ENCODE results near the gene CMTM7. TPM values are rescaled to one million over a fixed set of nuclear protein-coding genes. Genes with fewer than 3 reads are reported as not detected.

The CMTM7 gene
- total RNA-seq, 3 donors from 2014 or later (not counting 1 experiment from before 2014, with no cell fraction given): 4.1 to 16.7 (median 12.8) TPM

DNA sequence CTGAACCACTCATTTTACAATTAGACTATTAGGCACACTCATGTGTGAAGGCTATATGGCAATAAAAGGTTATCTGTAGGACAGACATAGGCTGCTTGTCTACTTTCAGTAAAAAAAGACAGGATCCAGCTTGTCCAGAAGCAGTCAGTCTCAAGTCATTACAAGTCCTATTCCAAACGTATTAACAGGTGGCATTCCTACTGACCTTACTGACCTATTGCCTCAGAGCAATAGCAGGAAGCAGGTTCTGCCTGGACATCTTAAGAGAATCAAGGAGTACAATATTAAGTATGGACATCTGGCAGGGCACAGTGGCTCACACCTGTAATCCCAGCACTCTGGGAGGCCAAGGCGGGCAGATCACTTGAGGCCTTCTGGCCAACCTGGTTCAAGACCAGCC is 104.0 kb downstream of the CMTM7 start:
- no peaks in the 10 kb centered on the region for H3K36me3 Mint-ChIP-seq
- 94% methylated on average over 2 of the region's 2 CpGs for WGBS (ENCODE audit: insufficient coverage)

GRCh38 chr3:32498252-32498651 is 106.6 kb downstream of the CMTM7 start:
- H3K36me3 Mint-ChIP-seq: no peaks in the 10 kb centered on the region
- Histone ChIP-seq H3K27me3 (ENCODE audit: control insufficient read depth, insufficient read depth, low read length) (no peaks in the 10 kb centered on the region), H3K27ac (ENCODE audit: low read length) (no peak overlapping the region), H3K4me1 (ENCODE audit: control insufficient read depth, insufficient read depth, low read length) (peaks cover 10% of the 10 kb centered on the region), H3K9me3 (ENCODE audit: control insufficient read depth, insufficient read depth, low read length) (no peaks in the 10 kb centered on the region), H3K4me3 (ENCODE audit: low read length) (no peak overlapping the region), H3K36me3 (ENCODE audit: control insufficient read depth, insufficient read depth, low read length) (peaks cover 6% of the 10 kb centered on the region)
- no peak overlapping the region for H3K4me3 Mint-ChIP-seq
- no peaks in the 10 kb centered on the region for H3K9me3 Mint-ChIP-seq
- peaks cover 43 to 44% of the 10 kb centered on the region in 2 donors for H3K4me1 Mint-ChIP-seq
- intact Hi-C loops (cut with micrococcal nuclease): no loop called here
- TF ChIP-seq, protein P1, sequence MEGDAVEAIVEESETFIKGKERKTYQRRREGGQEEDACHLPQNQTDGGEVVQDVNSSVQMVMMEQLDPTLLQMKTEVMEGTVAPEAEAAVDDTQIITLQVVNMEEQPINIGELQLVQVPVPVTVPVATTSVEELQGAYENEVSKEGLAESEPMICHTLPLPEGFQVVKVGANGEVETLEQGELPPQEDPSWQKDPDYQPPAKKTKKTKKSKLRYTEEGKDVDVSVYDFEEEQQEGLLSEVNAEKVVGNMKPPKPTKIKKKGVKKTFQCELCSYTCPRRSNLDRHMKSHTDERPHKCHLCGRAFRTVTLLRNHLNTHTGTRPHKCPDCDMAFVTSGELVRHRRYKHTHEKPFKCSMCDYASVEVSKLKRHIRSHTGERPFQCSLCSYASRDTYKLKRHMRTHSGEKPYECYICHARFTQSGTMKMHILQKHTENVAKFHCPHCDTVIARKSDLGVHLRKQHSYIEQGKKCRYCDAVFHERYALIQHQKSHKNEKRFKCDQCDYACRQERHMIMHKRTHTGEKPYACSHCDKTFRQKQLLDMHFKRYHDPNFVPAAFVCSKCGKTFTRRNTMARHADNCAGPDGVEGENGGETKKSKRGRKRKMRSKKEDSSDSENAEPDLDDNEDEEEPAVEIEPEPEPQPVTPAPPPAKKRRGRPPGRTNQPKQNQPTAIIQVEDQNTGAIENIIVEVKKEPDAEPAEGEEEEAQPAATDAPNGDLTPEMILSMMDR (IDR thresholded peaks at IDR 0.05): no peak
- H3K27ac Mint-ChIP-seq: peak overlapping the region in 1 of 2 donors; percentile 29
- H3K27me3 Mint-ChIP-seq (ENCODE audit: low read depth in 2 of 2): no peaks in the 10 kb centered on the region
- 73% methylated on average over 2 of the region's 3 CpGs for WGBS (ENCODE audit: insufficient coverage)
- DNase-seq: no peak
- no peak for ATAC-seq

More for the DNA sequence above, 104.0 kb downstream of the CMTM7 start:
- H3K4me3 Mint-ChIP-seq: no peak overlapping the region
- intact Hi-C loops (cut with micrococcal nuclease): no loop called here
- Histone ChIP-seq H3K9me3 (ENCODE audit: control insufficient read depth, insufficient read depth, low read length) (no peaks in the 10 kb centered on the region), H3K27me3 (ENCODE audit: control insufficient read depth, insufficient read depth, low read length) (no peaks in the 10 kb centered on the region), H3K4me3 (ENCODE audit: low read length) (no peak overlapping the region), H3K27ac (ENCODE audit: low read length) (no peak overlapping the region), H3K4me1 (ENCODE audit: control insufficient read depth, insufficient read depth, low read length) (peaks cover 2% of the 10 kb centered on the region), H3K36me3 (ENCODE audit: control insufficient read depth, insufficient read depth, low read length) (peaks cover 19% of the 10 kb centered on the region)
- no peak for ATAC-seq
- H3K9me3 Mint-ChIP-seq: no peaks in the 10 kb centered on the region
- no peaks in the 10 kb centered on the region for H3K27me3 Mint-ChIP-seq (ENCODE audit: low read depth in 2 of 2)
- DNase-seq: no peak
- peaks cover 25 to 26% of the 10 kb centered on the region in 2 donors for H3K4me1 Mint-ChIP-seq
- peak overlapping the region in 1 of 2 donors; percentile 43 for H3K27ac Mint-ChIP-seq
- TF ChIP-seq, protein P1 (IDR thresholded peaks at IDR 0.05): no peak

GRCh38 chr3:32498992-32499391 is 107.3 kb downstream of the CMTM7 start:
- TF ChIP-seq, protein P1 (IDR thresholded peaks at IDR 0.05): no peak
- Histone ChIP-seq H3K27ac (ENCODE audit: low read length) (no peak overlapping the region), H3K27me3 (ENCODE audit: control insufficient read depth, insufficient read depth, low read length) (no peaks in the 10 kb centered on the region), H3K9me3 (ENCODE audit: control insufficient read depth, insufficient read depth, low read length) (no peaks in the 10 kb centered on the region), H3K36me3 (ENCODE audit: control insufficient read depth, insufficient read depth, low read length) (peaks cover 5% of the 10 kb centered on the region), H3K4me3 (ENCODE audit: low read length) (no peak overlapping the region), H3K4me1 (ENCODE audit: control insufficient read depth, insufficient read depth, low read length) (peaks cover 10% of the 10 kb centered on the region)
- H3K9me3 Mint-ChIP-seq: no peaks in the 10 kb centered on the region
- H3K4me3 Mint-ChIP-seq: no peak overlapping the region
- no peak for ATAC-seq
- H3K27ac Mint-ChIP-seq: no peak overlapping the region
- 100% methylated on average over 2 of the region's 3 CpGs for WGBS (ENCODE audit: insufficient coverage)
- intact Hi-C loops (cut with micrococcal nuclease): no loop called here
- H3K27me3 Mint-ChIP-seq (ENCODE audit: low read depth in 2 of 2): no peaks in the 10 kb centered on the region
- no peak for DNase-seq
- no peaks in the 10 kb centered on the region for H3K36me3 Mint-ChIP-seq
- H3K4me1 Mint-ChIP-seq: peaks cover 43 to 46% of the 10 kb centered on the region in 2 donors

GRCh38 chr3:32499585-32499984 is 107.9 kb downstream of the CMTM7 start:
- H3K27me3 ChIP-seq (ENCODE audit: control insufficient read depth, insufficient read depth, low read length): no peaks in the 10 kb centered on the region
- TF ChIP-seq, protein P1 (IDR thresholded peaks at IDR 0.05): no peak
- ATAC-seq (no peak), DNase-seq (no peak)
- Mint-ChIP-seq H3K27ac (peak overlapping the region; percentile 36 to 84), H3K9me3 (no peaks in the 10 kb centered on the region), H3K4me3 (peak overlapping the region; percentile 90), H3K4me1 (peaks cover 43 to 46% of the 10 kb centered on the region in 2 donors), H3K27me3 (ENCODE audit: low read depth in 2 of 2) (no peaks in the 10 kb centered on the region), H3K36me3 (no peaks in the 10 kb centered on the region)
- intact Hi-C loops (cut with micrococcal nuclease): no loop called here
- H3K4me1 ChIP-seq (ENCODE audit: control insufficient read depth, insufficient read depth, low read length): peaks cover 10% of the 10 kb centered on the region
- WGBS (ENCODE audit: insufficient coverage): 88% methylated on average over 1 of the region's 2 CpGs
- H3K4me3 ChIP-seq (ENCODE audit: low read length): no peak overlapping the region
- H3K9me3 ChIP-seq (ENCODE audit: control insufficient read depth, insufficient read depth, low read length): no peaks in the 10 kb centered on the region
- peaks cover 5% of the 10 kb centered on the region for H3K36me3 ChIP-seq (ENCODE audit: control insufficient read depth, insufficient read depth, low read length)
- H3K27ac ChIP-seq (ENCODE audit: low read length): no peak overlapping the region

Data from natural killer cell (primary cell).